Right atrium auricular region (tissue), 2 donors: Measurements from ENCODE around the gene HES3. TPM values are rescaled to one million over a fixed set of nuclear protein-coding genes. Genes with fewer than 3 reads are reported as not detected.

Experiments used
- DNase-seq: peaks from one replicate; pipeline ENCODE4 v3.0.0-alpha.2; 2019; ENCODE audit warnings: low spot score
- H3K27ac ChIP-seq, 2 donors: fragments of 200-600 bp; sonication (generic); 1 replicate in 1 of 2; 2 replicates in 1 of 2; pipeline ENCODE4 v1.5.1; 2016 to 2019
- H3K27me3 ChIP-seq, 2 donors: fragments of 200-600 bp; sonication (generic); one replicate each; pipeline versions ENCODE4 v1.5.1 to v1.6.0; 2017 to 2019
- H3K36me3 ChIP-seq: fragments of 200-600 bp; sonication (generic); one replicate; pipeline ENCODE4 v1.5.1; 2016
- H3K4me1 ChIP-seq, 2 donors: fragments of 200-600 bp; sonication (generic); one replicate each; pipeline versions ENCODE4 v1.5.1 to v1.6.0; 2017 to 2019
- H3K4me3 ChIP-seq, 2 donors: fragments of 200-600 bp; sonication (generic); 1 replicate in 1 of 2; 2 replicates in 1 of 2; pipeline ENCODE4 v1.5.1; 2017 to 2019; ENCODE audit warnings: mild to moderate bottlenecking in 1 of 2, moderate library complexity in 1 of 2
- H3K9me3 ChIP-seq, 2 donors: fragments of 200-600 bp; sonication (generic); one replicate each; pipeline ENCODE4 v1.5.1; 2019
- CTCF ChIP-seq, 2 donors: fragments of 200-600 bp; sonication (generic); IDR thresholded peaks; one replicate each; pipeline ENCODE4 v1.5.1; 2019; ENCODE audit warnings: antibody characterized with exemption in 2 of 2
- total RNA-seq, 2 donors: library from RNA; depleted of rRNA; stranded (reverse); fragments of >200 nt; gene quantifications; one replicate each; pipeline ENCODE4 v1.1.0, GENCODE V29; 2016

HES3 gene
- total RNA-seq, 2 donors from 2014 or later = not detected

- H3K36me3 ChIP-seq = peaks cover 9% of the 10 kb centered on the region
- no peak overlapping the region for H3K4me3 ChIP-seq
- no peak for DNase-seq
- H3K27me3 ChIP-seq = peaks cover 6 to 15% of the 10 kb centered on the region in 2 donors
- no peaks in the 10 kb centered on the region for H3K9me3 ChIP-seq
- TF ChIP-seq CTCF (IDR thresholded peaks at IDR 0.05) = no peak
- no peak overlapping the region for H3K27ac ChIP-seq
- peaks cover 0 to 26% of the 10 kb centered on the region in 2 donors for H3K4me1 ChIP-seq
These were observed 6.0 kb downstream of the HES3 start for GRCh38 chr1:6249739-6250689.

- no peaks in the 10 kb centered on the region for H3K9me3 ChIP-seq
- no peak for DNase-seq
- H3K4me3 ChIP-seq = no peak overlapping the region
- H3K27ac ChIP-seq = no peak overlapping the region
- peaks cover 0 to 3% of the 10 kb centered on the region in 2 donors for H3K27me3 ChIP-seq
- H3K36me3 ChIP-seq = peaks cover 9% of the 10 kb centered on the region
- TF ChIP-seq CTCF (IDR thresholded peaks at IDR 0.05) = no peak
- peaks cover 0 to 15% of the 10 kb centered on the region in 2 donors for H3K4me1 ChIP-seq
These were observed 7.3 kb downstream of the HES3 start for GRCh38 chr1:6251233-6251632.

- no peak for TF ChIP-seq CTCF (IDR thresholded peaks at IDR 0.05)
- no peak for DNase-seq
- Histone ChIP-seq H3K36me3 (peaks cover 9% of the 10 kb centered on the region), H3K27me3 (no peaks in the 10 kb centered on the region), H3K4me1 (peaks cover 0 to 11% of the 10 kb centered on the region in 2 donors), H3K9me3 (no peaks in the 10 kb centered on the region), H3K27ac (no peak overlapping the region), H3K4me3 (no peak overlapping the region)
These were observed 7.8 kb downstream of the HES3 start for GRCh38 chr1:6251681-6252373.

- DNase-seq = no peak
These were observed 8.4 kb downstream of the HES3 start for GRCh38 chr1:6252374-6252710.

GRCh38 chr1:6253380-6253779 is 9.4 kb downstream of the HES3 start:
- Histone ChIP-seq H3K9me3 (no peaks in the 10 kb centered on the region), H3K27me3 (no peaks in the 10 kb centered on the region), H3K27ac (no peak overlapping the region), H3K36me3 (peaks cover 9% of the 10 kb centered on the region), H3K4me1 (peaks cover 0 to 11% of the 10 kb centered on the region in 2 donors), H3K4me3 (no peak overlapping the region)
- TF ChIP-seq CTCF (IDR thresholded peaks at IDR 0.05) = no peak
- no peak for DNase-seq

More at GRCh38 chr1:6252374-6252710, 8.4 kb downstream of the HES3 start:
- Histone ChIP-seq H3K27me3 (no peaks in the 10 kb centered on the region), H3K4me1 (peaks cover 0 to 11% of the 10 kb centered on the region in 2 donors), H3K27ac (no peak overlapping the region), H3K36me3 (peaks cover 9% of the 10 kb centered on the region), H3K4me3 (no peak overlapping the region), H3K9me3 (no peaks in the 10 kb centered on the region)
- no peak for TF ChIP-seq CTCF (IDR thresholded peaks at IDR 0.05)
